Measurements from ENCODE around the gene IRS1.
A peak's percentile ranks its signal among the peaks of the same experiment; 100 is the strongest.

The IRS1 gene

DNA sequence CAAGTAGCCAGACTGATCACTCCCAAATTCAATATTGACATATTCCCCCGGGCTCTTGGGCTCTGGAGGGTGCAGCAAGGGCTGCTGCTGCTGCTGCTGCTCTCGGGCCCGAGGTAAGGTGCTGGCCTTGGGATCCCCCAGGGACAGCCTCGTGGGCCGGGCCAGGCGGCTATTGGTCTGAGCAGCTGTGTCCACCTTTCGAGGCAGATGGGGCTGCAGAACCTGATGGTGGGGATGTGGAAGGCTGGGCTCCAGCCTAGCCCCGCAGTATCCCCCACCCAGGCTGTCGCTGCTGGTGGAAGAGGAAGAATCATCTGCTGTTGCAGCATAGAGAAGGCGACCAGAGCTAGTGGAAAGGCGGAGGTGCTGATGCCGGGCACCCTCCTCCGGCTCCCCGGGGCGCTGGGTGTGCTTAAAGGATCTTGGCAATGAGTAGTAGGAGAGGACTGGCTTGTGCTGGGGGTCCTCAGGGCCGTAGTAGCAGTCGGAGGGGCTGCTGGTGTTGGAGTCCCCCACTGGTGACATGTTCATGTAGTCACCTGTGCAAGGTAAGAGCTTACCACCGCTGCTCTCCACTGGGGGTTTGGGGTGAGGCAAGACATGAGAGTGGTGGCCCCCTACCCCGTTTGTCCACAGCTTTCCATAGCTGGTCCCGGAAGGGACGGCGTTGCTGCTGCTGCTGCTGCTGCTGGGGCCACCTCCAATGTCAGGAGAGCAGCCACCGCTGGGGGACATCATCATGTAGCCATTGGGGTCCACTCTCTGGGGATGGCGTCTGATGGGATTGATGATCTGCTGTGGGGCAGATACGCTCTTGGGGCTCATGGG, 3.4 kb downstream of the IRS1 start:
- H3K4me3 ChIP-seq (ENCODE audit: control insufficient read depth, low read depth, low read length) = peak overlapping the region; percentile 85
- DNase-seq (ENCODE audit: low read depth) = no peak
- TF ChIP-seq CTCF (IDR thresholded peaks at IDR 0.05; ENCODE audit: control insufficient read depth, insufficient read depth, low read depth, low read length, missing control alignments) = no peak

DNA sequence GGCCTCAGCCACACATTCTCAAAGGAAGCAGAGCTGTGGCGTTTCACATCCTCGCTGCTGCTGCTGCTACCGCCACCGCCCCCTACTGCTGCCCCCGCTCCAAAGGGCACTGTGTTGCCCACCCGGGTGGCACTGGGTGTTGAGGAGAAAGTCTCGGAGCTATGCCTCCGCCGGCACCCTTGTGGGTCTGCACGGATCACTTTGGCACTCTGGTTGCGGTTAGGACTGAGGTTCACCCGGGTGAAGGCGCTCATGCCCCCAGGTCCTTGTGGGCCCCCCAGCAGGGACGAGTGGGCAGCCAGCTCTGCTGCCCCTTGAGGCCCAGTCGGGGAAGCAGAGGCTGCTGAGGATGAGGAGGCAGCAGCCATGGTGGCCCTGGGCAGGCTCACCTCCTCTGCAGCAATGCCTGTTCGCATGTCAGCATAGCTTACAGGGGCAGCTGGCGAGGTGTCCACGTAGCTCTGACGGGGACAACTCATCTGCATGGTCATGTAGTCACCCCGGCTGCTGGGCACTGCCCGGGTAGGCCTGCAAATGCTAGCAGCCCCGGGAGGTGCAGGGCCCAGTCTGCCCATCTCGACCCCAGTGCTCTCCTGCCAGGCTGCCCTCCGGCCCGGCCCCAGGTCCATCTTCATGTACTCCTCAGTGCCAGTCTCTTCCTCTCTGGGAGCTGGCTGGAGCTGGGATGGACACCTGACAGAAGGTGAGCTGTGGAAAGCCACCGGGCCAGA, 4.2 kb downstream of the IRS1 start:
- peak; percentile 50 for TF ChIP-seq CTCF (IDR thresholded peaks at IDR 0.05; ENCODE audit: control insufficient read depth, insufficient read depth, low read depth, low read length, missing control alignments)
- peak overlapping the region; percentile 85 for H3K4me3 ChIP-seq (ENCODE audit: control insufficient read depth, low read depth, low read length)

DNA sequence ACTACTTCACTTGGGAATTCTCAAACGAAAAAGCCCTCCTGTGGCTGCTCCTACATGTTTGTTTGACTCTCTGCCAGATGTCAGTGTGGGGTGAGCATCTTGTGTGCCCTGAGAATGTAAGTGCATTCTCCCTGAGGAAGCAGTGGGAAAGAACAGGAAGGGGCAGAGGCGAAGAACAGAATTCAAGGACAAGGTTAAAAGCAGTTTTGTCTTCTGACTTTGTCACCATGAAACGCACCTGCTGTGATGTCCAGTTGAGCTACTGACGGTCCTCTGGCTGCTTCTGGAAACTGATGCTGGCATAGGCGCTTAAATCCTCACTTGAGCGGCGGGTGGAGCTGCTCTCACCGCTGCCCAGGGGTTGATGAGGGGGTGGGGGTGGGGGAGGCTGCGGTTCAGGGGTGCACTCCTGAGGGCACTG, 4.9 kb downstream of the IRS1 start:
- TF ChIP-seq CTCF (IDR thresholded peaks at IDR 0.05; ENCODE audit: control insufficient read depth, insufficient read depth, low read depth, low read length, missing control alignments) = no peak
- DNase-seq (ENCODE audit: low read depth) = no peak
- H3K4me3 ChIP-seq (ENCODE audit: control insufficient read depth, low read depth, low read length) = peak overlapping the region; percentile 85

More for the DNA sequence above, 4.2 kb downstream of the IRS1 start:
- no peak for DNase-seq (ENCODE audit: low read depth)

GRCh38 chr2:226794196-226794661, 5.4 kb downstream of the IRS1 start:
- no peak for DNase-seq (ENCODE audit: low read depth)
- peak overlapping the region; percentile 85 for H3K4me3 ChIP-seq (ENCODE audit: control insufficient read depth, low read depth, low read length)
- no peak for TF ChIP-seq CTCF (IDR thresholded peaks at IDR 0.05; ENCODE audit: control insufficient read depth, insufficient read depth, low read depth, low read length, missing control alignments)

- no peak for TF ChIP-seq CTCF (IDR thresholded peaks at IDR 0.05; ENCODE audit: control insufficient read depth, insufficient read depth, low read depth, low read length, missing control alignments)
- peak overlapping the region; percentile 85 for H3K4me3 ChIP-seq (ENCODE audit: control insufficient read depth, low read depth, low read length)
- no peak for DNase-seq (ENCODE audit: low read depth)
Observed at GRCh38 chr2:226793646-226794045, 6.0 kb downstream of the IRS1 start.

GRCh38 chr2:226792155-226792881, 7.3 kb downstream of the IRS1 start:
- peak overlapping the region; percentile 74 for H3K4me3 ChIP-seq (ENCODE audit: control insufficient read depth, low read depth, low read length)
- no peak for DNase-seq (ENCODE audit: low read depth)
- TF ChIP-seq CTCF (IDR thresholded peaks at IDR 0.05; ENCODE audit: control insufficient read depth, insufficient read depth, low read depth, low read length, missing control alignments) = no peak
